HUES6 (cell line): ENCODE measurements around the gene PEX6.

Source experiments
- H3K27ac ChIP-seq: 2 replicates; pipeline ENCODE4 v1.7.0; 2013; ENCODE audit warnings: low read depth, mild to moderate bottlenecking, low read length, inconsistent platforms
- H3K27me3 ChIP-seq: 2 replicates; pipeline ENCODE4 v1.6.1; 2013; ENCODE audit warnings: low read length; ENCODE audit not compliant: control insufficient read depth, insufficient read depth
- H3K36me3 ChIP-seq: 2 replicates; pipeline ENCODE4 v1.6.1; 2013; ENCODE audit warnings: low read length; ENCODE audit not compliant: control insufficient read depth, insufficient read depth
- H3K4me1 ChIP-seq: 2 replicates; pipeline ENCODE4 v1.6.1; 2013; ENCODE audit warnings: low read length; ENCODE audit not compliant: control insufficient read depth, insufficient read depth
- H3K4me3 ChIP-seq: 2 replicates; pipeline ENCODE4 v1.5.1; 2013; ENCODE audit warnings: low read depth, low read length
- H3K9ac ChIP-seq: one replicate; pipeline ENCODE4 v1.6.1; 2013; ENCODE audit warnings: mild to moderate bottlenecking, low read length
- H3K9me3 ChIP-seq: 2 replicates; pipeline ENCODE4 v1.6.1; 2013; ENCODE audit warnings: low read depth, low read length; ENCODE audit not compliant: control insufficient read depth, insufficient read depth

The PEX6 gene

DNA sequence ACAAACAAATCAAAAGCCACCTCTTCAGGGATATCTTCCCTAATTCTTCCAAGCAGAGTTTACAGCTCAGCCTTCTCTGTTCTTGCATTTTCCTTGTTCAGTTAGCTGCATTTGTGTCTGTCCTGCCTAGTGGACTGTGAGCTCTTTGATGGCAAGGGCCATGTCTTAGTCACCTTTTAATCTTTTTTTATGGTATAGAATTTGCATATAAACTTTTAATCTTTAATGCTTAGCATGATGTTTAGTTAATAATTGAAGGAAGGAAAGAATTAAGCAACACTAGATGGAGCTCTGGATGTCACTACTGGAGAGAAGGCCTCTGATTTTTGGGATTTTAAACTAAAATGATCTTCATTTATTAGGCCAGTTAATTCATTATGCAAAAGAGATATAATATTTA lies 17.5 kb upstream of the PEX6 start:
- H3K4me1 ChIP-seq, result no peaks in the 10 kb centered on the region

DNA sequence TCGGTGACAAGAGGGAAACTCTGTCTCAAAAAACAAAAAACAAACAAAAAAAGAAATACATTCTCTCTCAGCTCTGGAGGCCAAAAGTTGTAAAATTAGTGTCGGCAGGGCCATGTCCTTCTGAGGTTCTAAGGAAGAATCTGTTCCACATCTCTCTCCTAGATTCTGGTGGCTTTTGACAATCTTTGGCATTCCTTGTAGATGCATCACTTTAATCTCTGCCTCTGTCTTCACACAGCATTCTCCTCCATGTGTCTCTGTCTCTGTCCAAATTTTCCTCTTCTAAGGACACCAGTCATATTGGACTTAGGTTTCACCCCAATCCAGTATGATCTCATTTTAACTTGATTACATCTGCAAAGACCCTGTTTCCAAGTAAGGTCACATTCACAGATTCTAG lies 14.5 kb upstream of the PEX6 start:
- Histone ChIP-seq H3K4me1 (no peaks in the 10 kb centered on the region), H3K27me3 (no peaks in the 10 kb centered on the region), H3K27ac (no peak overlapping the region), H3K9me3 (no peaks in the 10 kb centered on the region), H3K36me3 (peaks cover 28% of the 10 kb centered on the region), H3K4me3 (no peak overlapping the region), H3K9ac (no peak overlapping the region)

More for the DNA sequence above, 17.5 kb upstream of the PEX6 start:
- Histone ChIP-seq H3K9ac (no peak overlapping the region), H3K4me3 (no peak overlapping the region), H3K27ac (no peak overlapping the region), H3K9me3 (no peaks in the 10 kb centered on the region), H3K27me3 (no peaks in the 10 kb centered on the region), H3K36me3 (peaks cover 4% of the 10 kb centered on the region; the same call in 1 of the 2 replicates)

DNA sequence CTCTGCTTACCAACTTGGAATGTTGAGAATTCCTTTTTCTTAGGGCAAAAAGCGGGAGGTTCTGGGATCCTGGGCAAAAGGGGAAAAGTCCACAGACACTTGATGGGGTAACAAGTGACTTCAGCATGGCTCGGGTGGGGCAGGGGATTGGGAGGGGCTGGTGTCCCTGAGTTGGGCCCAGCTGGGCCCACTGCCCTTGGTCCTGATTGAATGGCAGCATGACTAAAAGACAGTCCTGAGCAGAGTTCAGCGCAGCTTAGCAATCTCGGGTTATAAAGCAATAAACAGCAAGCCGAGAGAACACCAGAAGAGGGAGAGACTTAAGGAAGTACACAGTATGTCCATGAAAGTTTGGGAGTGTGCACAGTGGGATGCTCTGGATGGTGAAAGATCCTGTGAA lies 10.9 kb upstream of the PEX6 start:
- Histone ChIP-seq H3K9ac (no peak overlapping the region), H3K27me3 (no peaks in the 10 kb centered on the region), H3K9me3 (no peaks in the 10 kb centered on the region), H3K27ac (no peak overlapping the region), H3K36me3 (peaks cover 28% of the 10 kb centered on the region), H3K4me3 (no peak overlapping the region), H3K4me1 (peaks cover 3% of the 10 kb centered on the region; the same call in 1 of the 2 replicates)

DNA sequence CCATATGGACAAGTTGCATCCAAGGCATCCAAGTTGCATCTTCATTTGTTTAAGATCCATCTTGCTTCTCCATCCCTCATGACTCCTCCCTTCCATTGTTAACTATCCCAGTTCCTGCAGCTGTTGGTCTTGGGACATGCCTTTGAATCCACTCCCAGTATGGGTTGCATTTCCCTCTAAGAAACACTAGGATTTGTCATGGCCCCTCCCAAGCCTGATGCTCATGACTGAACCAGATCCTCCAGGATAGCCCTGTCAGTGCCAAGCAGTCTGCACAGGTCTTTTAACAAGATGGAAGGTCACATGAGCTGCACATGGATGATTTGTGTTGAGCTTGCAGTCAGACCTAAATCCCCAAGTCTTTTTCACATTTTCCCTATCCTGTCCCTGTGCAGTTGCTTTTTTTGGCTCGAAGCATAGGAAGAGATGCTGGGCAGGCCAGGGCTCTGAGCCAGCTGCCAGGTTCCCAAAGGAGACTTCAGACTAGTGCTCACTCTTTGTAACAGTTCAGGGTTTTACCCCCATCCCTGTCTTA lies 9.6 kb upstream of the PEX6 start:
- Histone ChIP-seq H3K4me1 (peaks cover 3% of the 10 kb centered on the region; the same call in 1 of the 2 replicates), H3K27me3 (no peaks in the 10 kb centered on the region), H3K4me3 (no peak overlapping the region), H3K36me3 (peaks cover 28% of the 10 kb centered on the region), H3K9ac (no peak overlapping the region), H3K27ac (no peak overlapping the region), H3K9me3 (no peaks in the 10 kb centered on the region)

DNA sequence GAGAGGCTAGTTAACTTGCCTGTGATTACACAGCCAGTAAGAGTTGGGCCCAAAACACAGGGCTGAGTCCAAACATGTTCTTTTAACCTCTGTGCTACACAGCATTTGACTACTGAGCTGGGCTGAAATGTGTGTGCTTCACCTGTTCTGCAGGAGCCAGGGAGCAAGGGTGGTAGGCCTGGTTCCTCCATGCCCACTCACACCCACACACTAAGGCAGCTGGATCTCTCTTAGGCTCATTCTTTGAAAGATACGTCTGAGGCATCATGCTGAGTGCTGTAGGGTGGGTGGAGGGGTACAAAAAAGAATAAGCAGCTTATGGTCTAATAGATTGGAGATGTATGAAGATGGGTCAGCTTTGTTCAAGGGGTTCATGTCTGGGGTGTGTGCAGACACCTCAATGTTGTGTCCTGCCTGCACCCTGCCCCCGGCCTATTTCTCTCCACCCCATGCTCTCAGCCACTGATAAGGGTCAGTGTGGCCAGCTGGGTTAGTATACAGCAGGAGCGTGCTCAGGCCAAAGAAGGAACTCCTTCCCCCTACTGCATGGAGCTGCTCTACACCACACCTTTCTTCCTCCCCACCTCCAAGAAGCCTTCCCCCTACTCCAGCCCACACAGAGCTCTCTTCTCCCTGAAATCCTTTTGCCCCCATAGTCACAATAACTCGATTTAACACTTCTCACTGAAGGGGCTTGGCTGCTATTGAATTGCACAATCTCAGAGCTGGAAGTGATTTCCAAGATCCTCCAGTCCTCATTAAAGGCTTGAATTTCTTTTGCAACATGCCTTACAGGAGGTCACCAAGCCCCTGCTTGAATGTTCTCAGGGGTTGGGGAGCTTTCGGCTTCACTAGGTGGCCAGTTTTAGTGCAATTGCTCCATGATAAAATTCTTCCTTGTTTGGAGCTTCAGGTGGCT lies 8.8 kb upstream of the PEX6 start:
- Histone ChIP-seq H3K9ac (no peak overlapping the region), H3K9me3 (no peaks in the 10 kb centered on the region), H3K4me3 (no peak overlapping the region), H3K27ac (no peak overlapping the region), H3K27me3 (no peaks in the 10 kb centered on the region), H3K36me3 (peaks cover 28% of the 10 kb centered on the region), H3K4me1 (peaks cover 3% of the 10 kb centered on the region; the same call in 1 of the 2 replicates)

DNA sequence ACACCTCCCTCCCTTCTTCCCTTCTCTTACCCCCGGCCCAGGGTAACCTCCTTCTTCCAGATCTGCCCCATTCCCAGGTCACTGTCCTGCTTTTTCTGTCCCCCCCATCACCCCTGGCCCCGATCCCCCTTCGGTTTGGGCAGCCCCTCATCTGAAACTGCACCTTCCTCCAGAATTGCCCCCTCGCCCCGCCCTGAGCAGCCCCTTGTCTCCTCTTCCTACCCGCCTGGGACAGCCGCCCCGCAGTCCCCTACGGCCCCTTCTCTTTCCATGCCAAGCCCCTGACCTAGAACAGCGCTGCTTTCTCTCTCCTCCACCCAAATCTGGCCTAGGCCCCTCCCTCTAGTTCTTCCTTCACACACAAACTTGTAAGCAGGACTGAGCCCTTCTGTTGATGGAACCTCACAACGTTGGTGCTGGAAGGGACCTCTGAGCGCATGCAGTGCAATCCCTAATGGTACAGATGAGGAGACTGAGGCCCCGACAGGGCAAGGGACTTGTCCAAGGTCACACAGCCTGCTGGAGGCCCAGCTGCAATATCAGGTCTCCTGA lies 6.0 kb upstream of the PEX6 start:
- Histone ChIP-seq H3K36me3 (peaks cover 12% of the 10 kb centered on the region), H3K9ac (peak overlapping the region; percentile 64), H3K4me1 (peaks cover 3% of the 10 kb centered on the region; the same call in 1 of the 2 replicates), H3K4me3 (peak overlapping the region; percentile 73), H3K27ac (no peak overlapping the region), H3K9me3 (no peaks in the 10 kb centered on the region), H3K27me3 (no peaks in the 10 kb centered on the region)

DNA sequence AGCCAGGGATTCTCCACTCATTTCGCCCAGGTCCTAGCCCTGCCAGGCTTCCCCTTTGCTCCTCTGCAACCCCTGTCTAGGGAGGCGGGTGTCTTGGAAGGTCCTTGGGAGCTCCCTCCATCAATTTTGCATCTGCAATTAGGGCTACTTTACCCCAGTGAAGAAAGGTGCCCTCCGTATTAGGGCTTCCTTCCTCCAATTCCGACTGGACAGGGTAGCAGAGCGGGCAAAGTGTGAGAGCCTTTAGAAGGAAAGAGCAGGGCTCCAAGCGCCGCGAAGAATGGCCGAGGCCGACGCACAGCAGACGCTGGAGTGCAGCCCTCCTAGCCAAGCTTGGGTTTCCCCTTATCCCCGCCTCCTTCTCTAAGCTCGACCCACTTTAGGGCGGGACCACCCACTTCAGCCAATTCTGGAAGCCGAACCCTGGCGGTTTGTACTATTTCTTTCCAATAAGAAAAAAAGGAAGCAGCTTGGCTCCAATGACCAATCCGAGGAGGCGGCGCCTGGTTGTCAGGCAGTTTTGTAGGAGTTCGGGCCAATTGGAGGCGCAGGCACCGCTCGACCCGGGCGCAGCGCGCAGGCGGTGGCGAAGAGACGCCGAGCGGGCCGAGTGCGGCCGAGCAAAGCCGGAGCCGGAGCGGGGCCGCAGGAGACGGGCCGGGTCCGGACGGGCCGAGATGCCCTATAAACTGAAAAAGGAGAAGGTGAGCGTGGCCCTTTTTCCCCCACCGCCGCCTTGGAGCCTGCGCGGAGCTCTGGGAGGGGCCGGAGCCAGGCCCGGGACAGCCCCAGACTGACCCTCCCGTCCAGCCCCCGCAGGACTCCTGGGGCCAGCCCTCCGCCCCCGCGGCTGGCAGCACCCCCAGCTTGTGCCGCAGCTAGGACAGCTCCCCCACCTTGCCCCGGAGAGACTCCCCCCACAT lies 5.3 kb upstream of the PEX6 start, which contains the start of gene PPP2R5D:
Gene PPP2R5D (plus strand): TSS at position 570 of the 923 bp plus-strand sequence. CDS start 108 bp downstream, at position 678.
- peak within 1 kb of the TSS; percentile 5; the same call in 1 of the 2 replicates for H3K27ac ChIP-seq
- no peaks in the 10 kb centered on the region for H3K9me3 ChIP-seq
- H3K36me3 ChIP-seq, result peaks cover 5% of the 10 kb centered on the region; the same call in 1 of the 2 replicates
- peak within 1 kb of the TSS; percentile 68 for H3K9ac ChIP-seq
- H3K4me3 ChIP-seq, result peak within 1 kb of the TSS; percentile 73
- H3K27me3 ChIP-seq, result no peaks in the 10 kb centered on the region
- peaks cover 8% of the 10 kb centered on the region for H3K4me1 ChIP-seq

DNA sequence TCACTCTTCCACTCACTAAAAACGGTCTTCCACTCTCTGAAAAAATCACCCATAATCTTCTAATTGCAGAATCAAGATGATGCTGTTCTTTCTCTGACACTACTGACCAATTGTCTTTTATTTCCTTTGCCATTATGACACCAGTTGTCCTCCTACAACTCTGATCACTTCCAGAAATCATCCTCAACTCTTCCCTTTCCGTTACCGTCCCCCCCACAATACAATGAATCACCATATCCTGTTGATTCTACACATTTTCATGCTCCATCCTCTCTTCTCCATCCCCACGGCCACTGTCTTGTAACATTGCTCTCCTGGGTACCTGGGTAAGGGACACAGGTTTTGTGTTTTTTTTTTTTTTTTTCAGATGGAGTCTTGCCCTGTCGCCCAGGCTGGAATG lies 2.9 kb upstream of the PEX6 start:
- no peaks in the 10 kb centered on the region for H3K9me3 ChIP-seq
- H3K9ac ChIP-seq, result no peak overlapping the region
- no peak overlapping the region for H3K4me3 ChIP-seq
- H3K27ac ChIP-seq, result no peak overlapping the region
- peaks cover 8% of the 10 kb centered on the region for H3K4me1 ChIP-seq
- no peaks in the 10 kb centered on the region for H3K27me3 ChIP-seq
- H3K36me3 ChIP-seq, result no peaks in the 10 kb centered on the region

DNA sequence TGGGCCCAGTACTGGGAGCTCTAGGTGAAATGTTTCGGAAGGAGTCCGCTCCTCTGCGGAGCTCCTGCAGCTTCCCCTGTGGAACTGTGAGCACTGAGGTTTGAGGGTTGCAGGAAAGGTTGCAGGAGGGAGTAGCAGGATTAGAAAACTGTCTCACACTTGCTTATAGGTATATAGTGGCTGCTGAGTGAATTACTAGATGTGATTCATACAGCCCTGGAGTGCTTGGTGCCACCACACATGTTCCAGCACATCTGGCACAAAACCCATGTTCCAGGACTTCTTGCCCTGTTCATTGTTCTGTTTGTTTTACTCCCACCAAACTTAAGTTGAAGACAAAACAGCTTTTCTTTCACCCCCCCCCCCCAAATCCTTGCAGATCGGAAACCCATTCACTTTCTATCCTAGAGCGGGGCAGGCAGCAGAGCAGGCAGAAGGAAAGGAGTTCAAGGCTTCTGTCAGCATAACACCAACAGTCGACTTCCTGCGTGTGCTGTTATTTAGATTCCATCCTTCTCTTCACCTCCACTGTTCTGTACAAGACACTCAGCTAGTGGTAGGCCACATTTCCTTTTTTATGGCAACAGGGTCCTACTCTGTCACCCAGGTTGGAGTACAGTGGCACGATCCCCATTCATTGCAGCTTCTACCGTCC lies 669 bp upstream of the PEX6 start:
- no peaks in the 10 kb centered on the region for H3K27me3 ChIP-seq
- peak overlapping the region; percentile 73 for H3K4me3 ChIP-seq
- H3K36me3 ChIP-seq, result no peaks in the 10 kb centered on the region
- H3K4me1 ChIP-seq, result peaks cover 5% of the 10 kb centered on the region; the same call in 1 of the 2 replicates
- peak overlapping the region; percentile 36; the same call in 1 of the 2 replicates for H3K27ac ChIP-seq
- peak overlapping the region; percentile 70 for H3K9ac ChIP-seq
- no peaks in the 10 kb centered on the region for H3K9me3 ChIP-seq

DNA sequence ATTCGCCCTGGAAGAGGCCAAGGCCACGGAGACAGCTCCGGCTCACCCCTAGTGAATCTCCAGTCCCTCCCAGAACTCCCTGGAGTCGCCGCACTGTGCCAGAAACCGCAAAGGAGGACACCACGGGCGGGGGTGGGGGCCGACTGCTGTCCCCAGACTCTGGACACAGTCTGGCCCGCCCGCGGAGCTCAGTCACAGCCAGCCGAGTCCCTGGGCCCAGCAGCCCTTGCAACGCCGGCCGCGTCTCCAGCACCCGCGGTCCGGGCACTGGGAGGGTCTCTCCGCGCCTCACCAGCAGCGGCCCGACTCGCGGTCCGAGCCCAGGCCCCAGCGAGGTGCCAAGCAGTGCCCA lies 518 bp downstream of the PEX6 start:
- Histone ChIP-seq H3K9me3 (no peaks in the 10 kb centered on the region), H3K4me1 (peaks cover 5% of the 10 kb centered on the region; the same call in 1 of the 2 replicates), H3K27ac (peak overlapping the region; percentile 71; the same call in 1 of the 2 replicates), H3K9ac (peak overlapping the region; percentile 70), H3K36me3 (peaks cover 4% of the 10 kb centered on the region; the same call in 1 of the 2 replicates), H3K4me3 (peak overlapping the region; percentile 73), H3K27me3 (no peaks in the 10 kb centered on the region)
